ENCODE results near the gene RPAP2.

Gene RPAP2

DNA sequence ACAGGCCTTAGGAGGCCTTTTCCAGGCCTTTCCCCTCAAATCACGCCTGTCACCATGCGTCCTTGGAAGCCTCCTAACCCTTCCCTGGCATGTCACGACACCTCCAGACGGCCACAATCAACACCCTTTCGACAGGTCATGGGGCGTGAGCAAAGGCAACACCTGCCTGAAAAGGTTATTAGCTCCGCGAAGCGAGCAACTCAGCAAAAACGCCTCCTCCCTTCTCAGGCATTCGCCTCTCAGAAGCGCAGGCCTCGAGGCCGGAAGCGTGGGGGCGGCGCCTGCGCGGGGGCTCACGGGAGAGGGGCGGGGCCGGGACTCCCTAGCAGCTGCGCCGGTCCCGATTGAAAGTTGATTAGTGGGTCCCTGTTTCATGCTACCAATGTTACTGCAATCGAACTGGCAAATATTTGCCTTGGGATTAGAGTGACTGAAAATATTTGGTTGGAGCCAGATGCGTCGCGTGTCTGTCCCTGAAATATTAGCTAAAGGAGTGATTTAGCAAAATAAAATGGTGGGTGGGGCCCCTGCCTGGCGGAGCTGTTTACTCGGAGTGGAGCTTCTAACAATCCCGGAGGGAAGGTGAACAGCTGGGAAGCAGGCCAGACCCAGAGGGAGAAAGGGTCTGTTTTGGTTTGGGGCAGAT lies 143.0 kb downstream of the RPAP2 start:
- DNase-seq (ENCODE audit: low read depth, low spot score) = no peak
- H3K27ac ChIP-seq = peak overlapping the region; percentile 43

DNA sequence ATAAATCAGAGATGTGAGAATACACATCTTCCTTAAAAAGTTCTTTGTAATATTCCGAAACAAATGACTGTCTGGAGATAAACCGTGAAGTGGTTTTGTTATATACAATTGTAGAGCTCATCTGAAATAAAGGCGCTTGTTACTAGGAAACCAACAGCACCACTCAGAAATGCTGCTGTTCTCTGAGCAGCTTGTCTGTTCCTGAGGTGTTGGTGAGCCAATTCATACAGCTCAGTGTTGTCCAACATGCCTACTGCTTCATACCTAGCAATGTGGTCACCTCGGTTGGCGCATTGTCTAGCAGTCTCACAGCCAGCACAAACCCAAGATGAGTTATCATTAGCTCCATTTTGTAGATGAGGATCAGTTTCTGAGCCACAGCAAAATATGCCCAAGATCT lies 143.5 kb downstream of the RPAP2 start:
- no peak for DNase-seq (ENCODE audit: low read depth, low spot score)

GRCh38 chr1:92443893-92444292 lies 145.0 kb downstream of the RPAP2 start:
- H3K27ac ChIP-seq = no peak overlapping the region
- no peak for DNase-seq (ENCODE audit: low read depth, low spot score)

More for the DNA sequence above, 143.5 kb downstream of the RPAP2 start:
- H3K27ac ChIP-seq = peak overlapping the region; percentile 43

GRCh38 chr1:92444351-92444750 lies 145.5 kb downstream of the RPAP2 start:
- DNase-seq (ENCODE audit: low read depth, low spot score) = no peak

DNA sequence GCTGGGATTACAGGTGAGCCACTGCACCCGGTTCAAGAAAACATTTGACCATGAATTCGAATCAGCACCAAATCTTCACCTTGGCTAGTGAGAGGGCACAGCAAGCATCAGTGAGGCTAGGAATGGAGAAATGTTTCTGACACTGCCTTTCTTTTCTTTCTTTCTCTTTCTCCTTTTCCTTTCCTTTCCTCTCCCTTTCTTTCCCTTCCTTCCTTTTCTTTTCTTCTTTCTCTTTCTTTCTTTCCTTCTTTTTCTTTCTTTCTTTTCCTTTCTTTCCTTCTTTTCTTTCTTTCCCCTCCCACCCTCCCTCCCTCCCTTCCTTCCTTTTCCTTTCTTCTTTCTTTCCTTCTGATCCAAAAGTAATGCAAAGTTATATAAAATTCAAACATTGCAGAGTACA lies 147.0 kb downstream of the RPAP2 start:
- H3K27ac ChIP-seq = no peak overlapping the region
- DNase-seq (ENCODE audit: low read depth, low spot score) = no peak

More at GRCh38 chr1:92444351-92444750, 145.5 kb downstream of the RPAP2 start:
- H3K27ac ChIP-seq = no peak overlapping the region

GRCh38 chr1:92446546-92446945 lies 147.7 kb downstream of the RPAP2 start:
- DNase-seq (ENCODE audit: low read depth, low spot score) = no peak

GRCh38 chr1:92447033-92447681 lies 148.3 kb downstream of the RPAP2 start:
- no peak for DNase-seq (ENCODE audit: low read depth, low spot score)

More at GRCh38 chr1:92446546-92446945, 147.7 kb downstream of the RPAP2 start:
- no peak overlapping the region for H3K27ac ChIP-seq

DNA sequence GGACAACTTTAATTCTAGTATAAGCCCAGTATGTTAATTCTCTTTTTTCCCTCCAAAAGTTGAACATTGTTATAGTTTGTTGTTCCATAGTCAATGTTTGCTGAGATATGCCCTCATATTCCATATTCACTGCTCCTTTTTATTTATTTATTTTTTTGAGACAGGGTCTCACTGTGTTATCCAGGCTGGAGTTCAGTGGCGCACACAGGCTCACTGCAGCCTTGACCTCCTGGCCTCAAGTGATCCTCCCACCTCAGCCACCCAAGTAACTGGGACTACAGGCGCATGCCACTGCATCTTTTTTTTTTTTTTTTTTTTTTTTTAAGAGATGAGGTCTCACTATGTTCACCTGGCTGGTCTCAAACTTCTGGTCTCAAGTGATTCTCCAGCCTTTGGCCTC lies 149.1 kb downstream of the RPAP2 start:
- no peak for DNase-seq (ENCODE audit: low read depth, low spot score)
- no peak overlapping the region for H3K27ac ChIP-seq

More at GRCh38 chr1:92447033-92447681, 148.3 kb downstream of the RPAP2 start:
- no peak overlapping the region for H3K27ac ChIP-seq
